HepG2 (cell line): ENCODE measurements around the gene THY1. TPM values are rescaled to one million over a fixed set of nuclear protein-coding genes. Genes with fewer than 3 reads are reported as not detected.

Source experiments
- ATF5 ChIP-seq: sonication (generic); formaldehyde crosslinking; IDR thresholded peaks from 2 replicates; pipeline ENCODE4 v1.4.0; 2020; ENCODE audit warnings: mild to moderate bottlenecking, low read depth, missing genetic modification reagents
- DNMT1 ChIP-seq: sonication (generic); formaldehyde crosslinking; IDR thresholded peaks from 2 replicates; pipeline ENCODE4 v1.5.1; 2020; ENCODE audit warnings: mild to moderate bottlenecking, missing genetic modification reagents
- FOXJ3 ChIP-seq: sonication (generic); formaldehyde crosslinking; IDR thresholded peaks from 2 replicates; pipeline ENCODE4 v1.4.0; 2020; ENCODE audit warnings: missing genetic modification reagents, mild to moderate bottlenecking, borderline replicate concordance
- IRF1 ChIP-seq: sonication (generic); formaldehyde crosslinking; IDR thresholded peaks from 2 replicates; pipeline ENCODE4 v1.4.0; 2020; ENCODE audit warnings: low read depth, mild to moderate bottlenecking, missing genetic modification reagents
- KDM1A ChIP-seq: IDR thresholded peaks from 2 replicates; pipeline ENCODE4 v1.6.1; 2016; ENCODE audit warnings: missing compliant biosample characterization
- KDM2A ChIP-seq: sonication (generic); formaldehyde crosslinking; IDR thresholded peaks from 2 replicates; pipeline ENCODE4 v1.4.0; 2020; ENCODE audit warnings: low read depth, missing genetic modification reagents, borderline replicate concordance
- MAFF ChIP-seq: IDR thresholded peaks from 2 replicates; pipeline ENCODE4 v1.6.1; 2011; ENCODE audit warnings: low read depth, low read length, improper control_type of control experiment
- MYNN ChIP-seq: sonication (generic); formaldehyde crosslinking; IDR thresholded peaks from 2 replicates; pipeline ENCODE4 v1.4.0; 2020; ENCODE audit warnings: mild to moderate bottlenecking, low read depth, missing genetic modification reagents
- SIX1 ChIP-seq: sonication (generic); formaldehyde crosslinking; IDR thresholded peaks from 2 replicates; pipeline ENCODE4 v1.4.0; 2020; ENCODE audit warnings: missing genetic modification reagents, borderline replicate concordance
- SP1 ChIP-seq, 2 experiments: fragments of 450-650 bp in 1 of 2; sonication (generic) in 1 of 2; formaldehyde crosslinking in 1 of 2; IDR thresholded peaks; 2 replicates each; pipeline versions ENCODE4 v1.4.0 to v1.6.1; 2016 to 2020; ENCODE audit warnings: missing genetic modification reagents in 1 of 2
- ZBTB1 ChIP-seq: sonication (generic); formaldehyde crosslinking; IDR thresholded peaks from 2 replicates; pipeline ENCODE4 v1.4.0; 2020; ENCODE audit warnings: missing genetic modification reagents, borderline replicate concordance
- ZBTB7B ChIP-seq: sonication (generic); formaldehyde crosslinking; IDR thresholded peaks from 2 replicates; pipeline ENCODE4 v1.4.0; 2020; ENCODE audit warnings: missing genetic modification reagents
- ZNF280B ChIP-seq: sonication (generic); formaldehyde crosslinking; IDR thresholded peaks from 2 replicates; pipeline ENCODE4 v1.5.0; 2020; ENCODE audit warnings: missing genetic modification reagents, mild to moderate bottlenecking, borderline replicate concordance
- polyA plus RNA-seq, 8 experiments: library from polyadenylated mRNA; depleted of rRNA in 3 of 8; stranded (reverse) in 7 of 8; unstranded in 1 of 8; fragments of >200 nt; fragmentation: Illumina TruSeq in 4 of 8; extraction: Trizol in 4 of 8; gene quantifications; 2 replicates each; pipeline versions ENCODE4 v1.2.1 to v1.2.3, GENCODE V29; 2011 to 2016; ENCODE audit warnings: low read depth in 4 of 8, missing spikeins in 1 of 8, mixed read lengths in 1 of 8; ENCODE audit not compliant: insufficient read depth in 1 of 8
- total RNA-seq, 5 experiments: library from RNA; depleted of rRNA; stranded (reverse); fragments of >200 nt; fragmentation: Illumina TruSeq; extraction: Trizol; gene quantifications; 2 replicates each; pipeline ENCODE4 v1.2.3, GENCODE V29; 2016; ENCODE audit warnings: low read depth in 1 of 5
- TF ChIP-seq, protein P1 (sequence below): sonication (generic); formaldehyde crosslinking; IDR thresholded peaks from 2 replicates; pipeline ENCODE4 v1.5.0; 2020; ENCODE audit warnings: mild to moderate bottlenecking, missing genetic modification reagents
- TF ChIP-seq, protein P2 (sequence below): sonication (generic); formaldehyde crosslinking; IDR thresholded peaks from 2 replicates; pipeline ENCODE4 v1.5.1; 2020; ENCODE audit warnings: mild to moderate bottlenecking, missing genetic modification reagents, moderate library complexity
- TF ChIP-seq, protein P3 (sequence below): sonication (generic); formaldehyde crosslinking; IDR thresholded peaks from 2 replicates; pipeline ENCODE4 v1.4.0; 2020; ENCODE audit warnings: missing genetic modification reagents

The THY1 gene
- total and polyA plus RNA-seq, 2 of the 13 experiments (the other 11 are each of a cell fraction or from before 2014, with no cell fraction given): not detected

DNA sequence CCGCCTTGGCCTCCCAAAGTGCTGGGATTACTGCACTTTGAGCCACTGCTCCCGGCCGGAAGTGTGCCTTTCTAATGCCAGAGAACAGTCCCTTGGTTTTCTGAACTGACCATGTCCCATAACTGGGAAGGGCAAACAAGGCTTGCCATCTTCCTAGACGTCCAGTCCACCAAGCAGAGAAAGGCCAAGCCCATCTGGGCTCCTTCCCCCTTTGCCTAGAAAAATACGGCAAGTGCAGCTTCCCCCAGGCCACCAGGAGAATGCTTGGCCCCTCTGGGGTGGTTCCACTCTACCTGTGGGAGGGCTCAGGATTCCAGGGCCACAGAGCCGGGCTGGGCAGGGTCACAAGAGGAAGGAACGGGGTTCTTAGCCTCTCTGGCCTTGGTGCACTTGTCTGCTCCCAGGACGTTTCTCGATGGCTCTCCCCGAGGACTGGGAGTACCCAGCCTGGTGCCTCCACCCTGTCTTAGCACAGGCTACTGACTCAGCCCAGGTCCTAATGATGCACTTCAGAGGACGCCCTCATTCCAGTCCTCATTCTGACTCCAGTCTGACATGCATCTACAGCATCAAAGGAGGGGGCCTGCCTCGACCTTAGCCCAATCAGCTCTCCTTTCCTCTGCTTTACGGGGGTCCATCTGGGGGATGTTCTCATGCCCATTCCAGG is 42.7 kb downstream of the THY1 start (continued):
- TF ChIP-seq SIX1 (CRISPR knock-in tag) (no peak), MAFF (no peak), ZBTB7B (CRISPR knock-in tag) (no peak), ATF5 (no peak), FOXJ3 (CRISPR knock-in tag) (no peak), ZBTB1 (CRISPR knock-in tag) (no peak), DNMT1 (CRISPR knock-in tag) (no peak), IRF1 (no peak), KDM1A (CRISPR knock-in tag) (no peak), MYNN (no peak), SP1 (IDR thresholded peaks at IDR 0.05) (no peak), SP1 (CRISPR knock-in tag; IDR thresholded peaks at IDR 0.05) (no peak), ZNF280B (CRISPR knock-in tag) (peak; percentile 72; the same call in 1 of the 2 replicates), KDM2A (CRISPR knock-in tag) (peak; percentile 26; the same call in 1 of the 2 replicates)
- TF ChIP-seq, protein P1, sequence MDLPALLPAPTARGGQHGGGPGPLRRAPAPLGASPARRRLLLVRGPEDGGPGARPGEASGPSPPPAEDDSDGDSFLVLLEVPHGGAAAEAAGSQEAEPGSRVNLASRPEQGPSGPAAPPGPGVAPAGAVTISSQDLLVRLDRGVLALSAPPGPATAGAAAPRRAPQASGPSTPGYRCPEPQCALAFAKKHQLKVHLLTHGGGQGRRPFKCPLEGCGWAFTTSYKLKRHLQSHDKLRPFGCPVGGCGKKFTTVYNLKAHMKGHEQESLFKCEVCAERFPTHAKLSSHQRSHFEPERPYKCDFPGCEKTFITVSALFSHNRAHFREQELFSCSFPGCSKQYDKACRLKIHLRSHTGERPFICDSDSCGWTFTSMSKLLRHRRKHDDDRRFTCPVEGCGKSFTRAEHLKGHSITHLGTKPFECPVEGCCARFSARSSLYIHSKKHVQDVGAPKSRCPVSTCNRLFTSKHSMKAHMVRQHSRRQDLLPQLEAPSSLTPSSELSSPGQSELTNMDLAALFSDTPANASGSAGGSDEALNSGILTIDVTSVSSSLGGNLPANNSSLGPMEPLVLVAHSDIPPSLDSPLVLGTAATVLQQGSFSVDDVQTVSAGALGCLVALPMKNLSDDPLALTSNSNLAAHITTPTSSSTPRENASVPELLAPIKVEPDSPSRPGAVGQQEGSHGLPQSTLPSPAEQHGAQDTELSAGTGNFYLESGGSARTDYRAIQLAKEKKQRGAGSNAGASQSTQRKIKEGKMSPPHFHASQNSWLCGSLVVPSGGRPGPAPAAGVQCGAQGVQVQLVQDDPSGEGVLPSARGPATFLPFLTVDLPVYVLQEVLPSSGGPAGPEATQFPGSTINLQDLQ (CRISPR knock-in tag): 0 out of 2 replicates have a peak, but pooled peaks have one; percentile 31
- TF ChIP-seq, protein P2, sequence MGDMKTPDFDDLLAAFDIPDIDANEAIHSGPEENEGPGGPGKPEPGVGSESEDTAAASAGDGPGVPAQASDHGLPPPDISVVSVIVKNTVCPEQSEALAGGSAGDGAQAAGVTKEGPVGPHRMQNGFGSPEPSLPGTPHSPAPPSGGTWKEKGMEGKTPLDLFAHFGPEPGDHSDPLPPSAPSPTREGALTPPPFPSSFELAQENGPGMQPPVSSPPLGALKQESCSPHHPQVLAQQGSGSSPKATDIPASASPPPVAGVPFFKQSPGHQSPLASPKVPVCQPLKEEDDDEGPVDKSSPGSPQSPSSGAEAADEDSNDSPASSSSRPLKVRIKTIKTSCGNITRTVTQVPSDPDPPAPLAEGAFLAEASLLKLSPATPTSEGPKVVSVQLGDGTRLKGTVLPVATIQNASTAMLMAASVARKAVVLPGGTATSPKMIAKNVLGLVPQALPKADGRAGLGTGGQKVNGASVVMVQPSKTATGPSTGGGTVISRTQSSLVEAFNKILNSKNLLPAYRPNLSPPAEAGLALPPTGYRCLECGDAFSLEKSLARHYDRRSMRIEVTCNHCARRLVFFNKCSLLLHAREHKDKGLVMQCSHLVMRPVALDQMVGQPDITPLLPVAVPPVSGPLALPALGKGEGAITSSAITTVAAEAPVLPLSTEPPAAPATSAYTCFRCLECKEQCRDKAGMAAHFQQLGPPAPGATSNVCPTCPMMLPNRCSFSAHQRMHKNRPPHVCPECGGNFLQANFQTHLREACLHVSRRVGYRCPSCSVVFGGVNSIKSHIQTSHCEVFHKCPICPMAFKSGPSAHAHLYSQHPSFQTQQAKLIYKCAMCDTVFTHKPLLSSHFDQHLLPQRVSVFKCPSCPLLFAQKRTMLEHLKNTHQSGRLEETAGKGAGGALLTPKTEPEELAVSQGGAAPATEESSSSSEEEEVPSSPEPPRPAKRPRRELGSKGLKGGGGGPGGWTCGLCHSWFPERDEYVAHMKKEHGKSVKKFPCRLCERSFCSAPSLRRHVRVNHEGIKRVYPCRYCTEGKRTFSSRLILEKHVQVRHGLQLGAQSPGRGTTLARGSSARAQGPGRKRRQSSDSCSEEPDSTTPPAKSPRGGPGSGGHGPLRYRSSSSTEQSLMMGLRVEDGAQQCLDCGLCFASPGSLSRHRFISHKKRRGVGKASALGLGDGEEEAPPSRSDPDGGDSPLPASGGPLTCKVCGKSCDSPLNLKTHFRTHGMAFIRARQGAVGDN (CRISPR knock-in tag): peak; percentile 60
- TF ChIP-seq, protein P3, sequence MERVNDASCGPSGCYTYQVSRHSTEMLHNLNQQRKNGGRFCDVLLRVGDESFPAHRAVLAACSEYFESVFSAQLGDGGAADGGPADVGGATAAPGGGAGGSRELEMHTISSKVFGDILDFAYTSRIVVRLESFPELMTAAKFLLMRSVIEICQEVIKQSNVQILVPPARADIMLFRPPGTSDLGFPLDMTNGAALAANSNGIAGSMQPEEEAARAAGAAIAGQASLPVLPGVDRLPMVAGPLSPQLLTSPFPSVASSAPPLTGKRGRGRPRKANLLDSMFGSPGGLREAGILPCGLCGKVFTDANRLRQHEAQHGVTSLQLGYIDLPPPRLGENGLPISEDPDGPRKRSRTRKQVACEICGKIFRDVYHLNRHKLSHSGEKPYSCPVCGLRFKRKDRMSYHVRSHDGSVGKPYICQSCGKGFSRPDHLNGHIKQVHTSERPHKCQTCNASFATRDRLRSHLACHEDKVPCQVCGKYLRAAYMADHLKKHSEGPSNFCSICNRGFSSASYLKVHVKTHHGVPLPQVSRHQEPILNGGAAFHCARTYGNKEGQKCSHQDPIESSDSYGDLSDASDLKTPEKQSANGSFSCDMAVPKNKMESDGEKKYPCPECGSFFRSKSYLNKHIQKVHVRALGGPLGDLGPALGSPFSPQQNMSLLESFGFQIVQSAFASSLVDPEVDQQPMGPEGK (CRISPR knock-in tag): peak; percentile 26; the same call in 1 of the 2 replicates
